Fibroblast of peridontal ligament (primary cell): ENCODE measurements around the gene NAGA.

Source experiments
- DNase-seq: peaks from one replicate; pipeline ENCODE4 v3.0.0-alpha.2; 2010; ENCODE audit errors: extremely low read depth

Gene NAGA

DNA sequence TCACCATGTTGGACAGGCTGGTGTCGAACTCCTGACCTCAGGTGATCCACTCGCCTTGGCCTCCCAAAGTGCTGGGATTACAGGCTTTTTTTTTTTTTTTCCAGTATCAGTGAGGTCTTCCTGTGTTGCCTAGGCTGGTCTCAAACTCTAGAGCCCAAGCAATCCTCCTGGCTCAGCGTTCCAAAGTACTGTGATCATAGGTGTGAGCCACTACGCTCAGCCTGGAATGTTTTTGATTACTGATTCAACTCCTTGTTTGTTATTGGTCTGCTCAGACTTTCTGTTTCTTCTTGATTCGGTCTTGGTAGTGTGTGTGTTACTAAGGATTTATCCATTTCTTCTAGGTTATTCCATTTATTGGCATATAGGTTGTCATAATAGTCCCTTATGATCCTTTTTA is 31.3 kb downstream of the NAGA start:
- no peak for DNase-seq

DNA sequence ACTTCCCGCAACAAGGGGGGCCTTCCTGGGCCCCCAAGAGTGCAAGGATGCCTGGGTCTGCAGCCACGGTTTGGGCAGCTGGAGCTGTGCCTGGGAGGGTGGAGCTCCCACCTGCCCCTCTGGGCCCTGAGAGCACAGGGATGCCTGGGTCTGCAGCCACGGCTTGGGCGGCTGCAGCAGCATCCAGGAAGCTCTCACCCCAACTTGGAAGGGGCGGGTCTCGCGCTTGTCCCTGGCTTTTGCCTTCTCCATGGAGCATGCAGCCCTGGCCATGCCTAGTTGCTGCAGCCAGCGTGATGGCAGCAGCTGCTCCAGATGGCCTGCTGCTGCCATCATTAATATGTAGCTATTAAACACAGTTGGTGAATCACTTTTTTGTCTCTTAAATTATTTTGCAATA is 35.4 kb downstream of the NAGA start:
- DNase-seq = no peak

DNA sequence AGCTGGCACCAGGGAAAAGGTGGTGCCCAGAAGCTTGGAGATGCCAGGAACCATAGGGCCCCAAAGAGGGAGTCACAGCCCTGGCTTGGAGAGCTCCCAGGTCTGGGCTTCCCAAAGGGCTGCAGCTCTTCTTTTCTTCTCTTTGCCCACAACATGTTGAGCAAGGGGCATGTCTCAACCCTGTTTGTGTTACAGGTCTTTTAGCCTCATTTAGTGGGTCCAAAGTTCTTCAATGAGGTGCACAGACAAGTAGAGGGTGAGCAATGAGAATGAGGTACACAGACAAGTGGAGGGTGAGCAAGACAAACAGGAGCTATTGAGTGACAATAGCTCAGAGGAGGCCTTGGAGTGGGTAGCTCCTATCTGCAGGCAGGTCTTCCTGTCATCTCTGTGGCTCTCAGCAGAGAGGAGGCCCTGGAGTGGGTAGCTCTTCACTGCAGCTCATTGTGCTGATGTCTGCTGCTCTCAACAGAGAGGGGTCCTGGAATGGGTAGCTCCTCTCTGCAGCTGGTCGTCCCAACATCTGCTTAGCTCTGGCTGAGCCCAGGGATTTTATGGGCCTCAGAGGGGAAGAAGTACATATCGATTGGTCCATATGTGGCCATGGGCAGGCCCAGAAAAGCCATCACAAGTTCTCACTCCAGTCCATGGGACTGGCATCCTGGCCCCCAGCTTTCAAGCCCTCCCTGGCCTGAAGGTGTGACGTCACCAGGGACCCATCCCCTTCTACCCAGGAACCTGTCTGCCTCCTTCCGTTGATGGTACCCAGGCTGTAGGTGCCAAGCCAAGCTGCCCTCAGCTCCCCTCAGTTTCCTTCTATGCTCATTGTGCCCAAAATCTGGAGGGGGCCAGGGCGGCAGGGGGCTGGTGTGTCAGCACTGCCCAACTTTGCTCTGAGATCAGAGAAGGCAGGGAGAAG is 37.1 kb downstream of the NAGA start:
- DNase-seq = no peak

DNA sequence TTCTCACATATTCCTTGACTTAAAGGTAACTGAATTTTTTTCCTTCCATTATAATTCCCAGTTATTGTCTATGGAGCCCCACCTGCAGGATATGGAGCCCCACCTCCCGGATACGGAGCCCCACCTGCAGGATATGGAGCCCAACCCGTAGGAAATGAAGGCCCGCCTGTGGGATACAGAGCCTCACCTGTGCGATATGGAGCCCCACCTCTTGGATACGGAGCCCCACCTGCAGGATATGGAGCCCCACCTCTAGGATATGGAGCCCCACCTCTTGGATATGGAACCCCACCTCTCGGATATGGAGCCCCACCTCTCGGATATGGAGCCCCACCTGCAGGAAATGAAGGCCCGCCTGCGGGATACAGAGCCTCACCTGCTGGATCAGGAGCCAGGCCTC is 43.9 kb downstream of the NAGA start:
- DNase-seq = no peak

DNA sequence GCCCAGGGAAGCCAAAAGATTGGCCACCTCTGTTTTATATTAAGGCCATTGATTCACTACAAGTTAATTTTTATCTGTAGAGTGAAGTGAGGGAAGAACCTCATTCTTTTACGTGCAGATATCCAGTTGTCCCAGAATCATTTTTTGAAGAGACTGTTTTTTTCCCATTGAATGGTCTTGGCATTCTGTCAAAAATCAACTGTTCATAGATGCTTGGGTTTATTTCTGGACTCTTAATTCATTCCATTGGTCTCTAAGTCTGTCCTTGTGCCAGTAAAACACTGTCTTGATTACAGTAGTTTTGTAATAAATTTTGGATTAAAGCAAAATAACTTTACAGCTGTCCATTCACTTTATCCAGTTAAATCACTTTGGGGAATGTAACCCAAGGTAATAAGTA is 45.2 kb downstream of the NAGA start:
- peak; percentile 54 for DNase-seq

DNA sequence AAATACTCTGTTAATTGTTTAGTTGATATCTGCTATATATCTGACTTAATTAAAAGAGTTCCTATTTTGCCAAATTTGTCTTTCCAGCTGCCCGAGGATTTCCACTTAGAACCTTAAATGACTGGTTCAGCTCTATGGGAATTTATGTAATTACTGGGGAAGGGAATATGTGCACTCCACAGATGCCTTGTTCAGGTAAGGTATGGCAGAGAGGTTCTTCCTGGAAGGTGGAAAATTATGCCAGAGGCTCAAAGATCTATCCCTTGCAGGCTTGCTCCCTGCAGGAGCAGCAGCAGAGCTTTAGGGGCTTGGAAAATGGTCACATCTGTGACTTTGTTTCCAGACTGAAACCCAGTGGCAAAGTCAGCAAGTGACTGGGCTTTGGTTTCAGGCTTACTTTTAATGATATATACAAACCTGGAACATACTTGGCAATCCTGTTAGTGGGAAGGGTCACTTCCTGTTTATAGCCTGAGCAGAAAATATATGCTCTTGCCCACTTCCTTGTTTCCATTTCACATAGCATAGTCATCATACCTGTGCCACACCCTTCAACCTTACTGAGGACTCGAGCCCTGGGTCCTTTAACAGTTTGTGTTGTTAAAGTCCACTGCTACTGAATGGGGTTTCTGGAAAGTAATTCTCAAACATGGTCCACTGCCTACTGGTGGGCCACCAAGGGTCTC is 48.3 kb downstream of the NAGA start:
- DNase-seq = no peak

DNA sequence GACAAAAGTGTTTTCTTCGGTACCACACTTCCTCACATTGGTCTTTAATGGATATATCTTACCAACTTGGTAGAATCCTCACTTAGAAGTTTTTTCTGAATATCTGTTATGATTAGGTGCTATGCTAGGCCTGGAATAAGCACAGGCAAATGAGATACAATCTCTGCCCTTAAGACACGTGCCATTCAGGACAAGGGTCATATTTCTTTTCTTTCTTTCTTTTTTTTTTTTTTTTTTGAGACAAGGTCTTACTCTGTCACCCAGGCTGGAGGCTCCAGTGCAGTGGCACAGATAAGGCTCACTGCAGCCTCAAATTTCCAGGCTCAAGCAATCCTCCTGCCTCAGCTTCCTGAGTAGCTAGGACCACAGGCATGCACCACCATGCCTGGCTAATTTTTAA is 49.0 kb downstream of the NAGA start:
- no peak for DNase-seq

DNA sequence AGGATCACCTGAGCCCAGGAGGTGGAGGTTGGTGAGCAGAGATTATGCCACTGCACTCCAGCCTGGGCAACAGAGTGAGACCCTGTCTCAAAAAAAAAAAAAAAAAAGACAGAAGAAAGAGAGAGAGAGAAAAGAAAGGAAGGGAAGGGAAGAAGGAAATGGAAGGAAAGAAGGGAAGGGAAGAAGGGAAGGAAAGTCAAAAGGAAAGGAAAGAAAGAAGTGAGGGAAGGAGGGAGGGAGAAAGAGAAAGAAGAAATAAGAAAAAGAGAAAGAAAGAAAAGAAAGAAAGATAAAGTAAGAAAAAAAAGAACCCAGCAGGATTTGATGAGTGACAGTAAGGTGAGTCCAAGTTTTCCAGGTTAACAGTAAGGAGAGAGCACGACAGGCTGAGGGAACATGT is 52.4 kb downstream of the NAGA start:
- no peak for DNase-seq

DNA sequence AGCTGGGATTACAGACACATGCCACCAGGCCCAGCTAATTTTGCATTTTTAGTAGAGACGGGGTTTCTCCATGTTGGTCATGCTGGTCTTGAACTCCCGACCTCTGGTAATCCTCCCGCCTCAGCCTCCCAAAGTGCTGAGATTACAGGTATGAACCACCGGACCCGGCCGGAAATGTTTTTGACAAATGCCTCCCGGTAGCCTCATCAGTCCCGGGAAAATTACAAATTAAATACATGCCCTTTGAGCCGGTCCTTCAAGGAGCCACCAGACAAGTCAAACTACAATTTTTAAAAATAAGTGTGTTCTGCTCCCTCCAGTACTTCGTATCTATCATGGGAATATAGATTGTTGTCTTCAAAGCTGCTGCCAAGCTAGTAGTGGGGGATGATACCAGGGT is 54.5 kb downstream of the NAGA start:
- no peak for DNase-seq

DNA sequence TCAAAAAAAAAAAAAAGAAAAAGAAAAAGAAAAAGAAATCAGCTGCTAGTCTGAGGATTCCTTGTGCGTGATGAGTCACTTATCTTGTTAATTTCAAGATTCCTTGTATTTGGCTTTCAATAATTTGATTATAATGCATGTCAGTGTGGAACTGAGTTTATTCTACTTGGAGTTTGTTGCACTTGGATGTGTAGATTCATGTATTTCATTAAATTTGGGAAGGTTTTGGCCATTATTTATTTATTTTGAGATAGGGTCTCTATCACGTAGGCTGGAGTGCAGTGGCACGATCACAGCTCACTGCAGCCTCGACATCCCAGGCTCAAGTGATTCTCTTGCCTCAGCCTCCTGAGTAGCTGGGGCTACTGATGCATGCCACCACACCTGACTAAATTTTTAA is 57.2 kb downstream of the NAGA start:
- DNase-seq = no peak

DNA sequence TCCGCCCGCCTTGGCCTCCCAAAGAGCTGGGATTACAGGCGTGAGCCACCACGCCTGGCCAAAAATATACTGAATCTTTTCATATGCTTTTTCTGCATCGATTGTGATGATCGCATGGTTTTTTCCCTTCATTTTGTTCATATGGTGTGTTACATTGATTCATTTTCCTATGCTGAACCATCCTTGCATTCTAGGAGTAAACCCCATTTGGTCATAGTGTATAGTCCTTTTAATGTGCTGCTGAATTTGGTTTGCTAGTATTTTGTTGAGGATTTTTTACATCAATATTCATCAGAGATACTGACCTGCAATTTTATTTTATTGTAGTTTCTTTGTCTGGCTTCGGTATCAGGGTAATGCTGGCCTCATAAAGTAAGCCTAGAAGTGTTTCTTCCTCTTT is 59.8 kb downstream of the NAGA start:
- no peak for DNase-seq
